ENCODE data around the gene EXOSC1.

DNA sequence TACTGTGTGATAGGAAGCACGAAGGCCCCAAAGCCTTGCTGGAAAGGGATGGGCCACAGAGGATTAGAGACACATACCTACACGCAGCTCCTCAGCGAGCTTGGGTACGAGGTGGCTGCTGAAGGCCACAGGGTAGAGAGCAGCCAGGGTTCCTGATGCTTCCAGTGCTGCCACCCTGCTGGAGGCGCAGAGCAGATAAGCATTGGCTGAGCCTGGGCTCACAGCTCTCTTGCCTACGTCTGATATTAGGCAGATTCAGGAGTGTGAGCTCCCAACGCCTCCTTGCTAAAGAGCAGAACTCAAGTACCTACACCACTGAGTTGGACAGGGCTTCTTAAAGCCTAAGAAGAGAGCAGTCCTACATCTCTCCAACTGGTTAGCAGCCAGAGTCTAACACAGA is 20.2 kb upstream of the EXOSC1 start:
- TF ChIP-seq CTCF (IDR thresholded peaks at IDR 0.05) (no peak), POLR2A (IDR thresholded peaks at IDR 0.05; ENCODE audit: low read depth) (no peak)

Data from esophagus muscularis mucosa (tissue), 3 donors.